ENCODE data around the gene HAND1. TPM values are rescaled to one million over a fixed set of nuclear protein-coding genes. Genes with fewer than 3 reads are reported as not detected.

HAND1 gene
- total RNA-seq, 2 experiments from 2014 or later, result not detected

GRCh38 chr5:154473581-154474283 is 4.3 kb downstream of the HAND1 start:
- no peak for TF ChIP-seq CTCF (IDR thresholded peaks at IDR 0.05)
- Mint-ChIP-seq H3K27me3 (peaks cover 83% of the 10 kb centered on the region), H3K9me3 (no peaks in the 10 kb centered on the region), H3K4me1 (ENCODE audit: low read depth) (peaks cover 45% of the 10 kb centered on the region), H3K27ac (no peak overlapping the region), H3K36me3 (ENCODE audit: low read depth) (no peaks in the 10 kb centered on the region), H3K4me3 (no peak overlapping the region)
- POLR2A ChIA-PET, result interaction anchor here (0.9 kb wide), 1 partner anchor 11 kb away, joined by 3 read pairs; no protein-coding TSS in a partner anchor
- CTCF ChIA-PET, result interaction anchor here (1.0 to 3.8 kb wide), 4 partner anchors 7 to 169 kb away, joined by 3 to 15 read pairs (median 4); no protein-coding TSS in a partner anchor
- ATAC-seq (peak; percentile 28), DNase-seq (no peak)
- intact Hi-C loops (cut with micrococcal nuclease), result no loop called here

GRCh38 chr5:154472871-154473580 is 5.0 kb downstream of the HAND1 start:
- Mint-ChIP-seq H3K4me1 (ENCODE audit: low read depth) (peaks cover 45% of the 10 kb centered on the region), H3K9me3 (no peaks in the 10 kb centered on the region), H3K36me3 (ENCODE audit: low read depth) (no peaks in the 10 kb centered on the region), H3K27me3 (peaks cover 81% of the 10 kb centered on the region), H3K4me3 (no peak overlapping the region), H3K27ac (no peak overlapping the region)
- DNase-seq (no peak), ATAC-seq (no peak)
- no peak for TF ChIP-seq CTCF (IDR thresholded peaks at IDR 0.05)
- intact Hi-C loops (cut with micrococcal nuclease), result no loop called here
- POLR2A ChIA-PET, result interaction anchor here (0.9 to 1.0 kb wide), 2 partner anchors 9 to 12 kb away, joined by 3 read pairs; no protein-coding TSS in a partner anchor
- CTCF ChIA-PET, result interaction anchor here (1.0 to 3.8 kb wide), 4 partner anchors 12 to 170 kb away, joined by 3 to 15 read pairs (median 4); no protein-coding TSS in a partner anchor

GRCh38 chr5:154470947-154471870 is 6.8 kb downstream of the HAND1 start:
- intact Hi-C loops (cut with micrococcal nuclease), result no loop called here
- CTCF ChIA-PET, result interaction anchor here (0.7 to 6.2 kb wide), 5 partner anchors 14 to 169 kb away, joined by 3 to 83 read pairs (median 4); no protein-coding TSS in a partner anchor
- POLR2A ChIA-PET, result interaction anchor here (1.1 kb wide), 1 partner anchor 15 kb away, joined by 6 read pairs; no protein-coding TSS in a partner anchor
- no peak for DNase-seq
- Mint-ChIP-seq H3K27ac (no peak overlapping the region), H3K36me3 (ENCODE audit: low read depth) (no peaks in the 10 kb centered on the region), H3K4me1 (ENCODE audit: low read depth) (peaks cover 34% of the 10 kb centered on the region), H3K27me3 (peaks cover 66% of the 10 kb centered on the region), H3K4me3 (no peak overlapping the region), H3K9me3 (no peaks in the 10 kb centered on the region)
- ATAC-seq, result no peak
- no peak for TF ChIP-seq CTCF (IDR thresholded peaks at IDR 0.05)

- no peaks in the 10 kb centered on the region for H3K9me3 Mint-ChIP-seq
- DNase-seq (no peak), ATAC-seq (no peak)
- no peak overlapping the region for H3K27ac Mint-ChIP-seq
- H3K36me3 Mint-ChIP-seq (ENCODE audit: low read depth), result no peaks in the 10 kb centered on the region
- ChIA-PET CTCF (interaction anchor here (0.7 to 6.2 kb wide), 4 partner anchors 15 to 170 kb away, joined by 3 to 83 read pairs (median 4); no protein-coding TSS in a partner anchor), POLR2A (no interaction called here)
- intact Hi-C loops (cut with micrococcal nuclease), result no loop called here
- H3K4me1 Mint-ChIP-seq (ENCODE audit: low read depth), result peaks cover 27% of the 10 kb centered on the region
- no peak overlapping the region for H3K4me3 Mint-ChIP-seq
- H3K27me3 Mint-ChIP-seq, result peaks cover 57% of the 10 kb centered on the region
- TF ChIP-seq CTCF (IDR thresholded peaks at IDR 0.05), result no peak
Observed at GRCh38 chr5:154470137-154470536, 7.9 kb downstream of the HAND1 start.
